Measurements from ENCODE around the gene ZBTB38.

DNA sequence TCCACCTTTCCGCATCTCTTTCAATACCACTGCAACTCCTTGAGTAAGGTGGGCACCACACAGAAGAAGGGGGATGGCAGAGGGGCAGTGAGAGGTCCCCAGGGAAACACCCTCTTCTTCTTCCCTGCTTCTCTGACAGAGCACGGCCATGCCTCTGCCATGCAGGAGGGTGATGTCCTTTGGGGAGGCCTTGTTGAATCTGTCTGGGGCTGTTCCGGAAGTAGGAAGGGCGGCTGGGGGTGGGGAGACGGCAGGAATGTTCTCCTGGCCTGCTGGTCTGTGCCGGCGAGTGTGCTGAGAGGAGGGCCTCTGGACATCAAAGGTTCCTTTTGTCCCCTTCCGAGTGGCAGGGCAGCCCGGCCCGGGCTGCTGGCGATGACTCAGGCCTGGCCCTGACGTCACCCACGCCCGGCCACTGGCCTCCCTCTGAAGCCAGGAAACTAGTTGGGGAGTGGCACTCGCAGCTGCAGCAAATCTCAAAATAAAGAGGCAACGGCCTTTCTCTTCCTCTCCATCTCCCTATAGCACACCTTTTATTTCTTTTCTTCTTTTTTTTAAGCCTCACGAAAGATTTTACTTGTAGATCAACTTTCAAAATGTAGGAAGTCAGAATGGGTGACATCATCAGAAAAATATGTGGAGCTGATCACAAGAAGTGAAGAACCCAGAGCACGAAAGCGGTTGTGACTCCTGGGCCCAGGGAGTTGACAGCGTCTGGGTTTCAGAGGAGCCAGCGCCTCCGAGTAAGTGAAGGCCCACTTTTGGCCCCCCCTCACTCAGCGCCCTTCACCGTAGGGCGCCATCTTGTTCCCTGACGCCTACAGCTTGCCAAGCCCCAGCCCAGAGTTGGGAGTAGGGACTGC lies at the start of gene ZBTB38:
- TF ChIP-seq, protein P1, sequence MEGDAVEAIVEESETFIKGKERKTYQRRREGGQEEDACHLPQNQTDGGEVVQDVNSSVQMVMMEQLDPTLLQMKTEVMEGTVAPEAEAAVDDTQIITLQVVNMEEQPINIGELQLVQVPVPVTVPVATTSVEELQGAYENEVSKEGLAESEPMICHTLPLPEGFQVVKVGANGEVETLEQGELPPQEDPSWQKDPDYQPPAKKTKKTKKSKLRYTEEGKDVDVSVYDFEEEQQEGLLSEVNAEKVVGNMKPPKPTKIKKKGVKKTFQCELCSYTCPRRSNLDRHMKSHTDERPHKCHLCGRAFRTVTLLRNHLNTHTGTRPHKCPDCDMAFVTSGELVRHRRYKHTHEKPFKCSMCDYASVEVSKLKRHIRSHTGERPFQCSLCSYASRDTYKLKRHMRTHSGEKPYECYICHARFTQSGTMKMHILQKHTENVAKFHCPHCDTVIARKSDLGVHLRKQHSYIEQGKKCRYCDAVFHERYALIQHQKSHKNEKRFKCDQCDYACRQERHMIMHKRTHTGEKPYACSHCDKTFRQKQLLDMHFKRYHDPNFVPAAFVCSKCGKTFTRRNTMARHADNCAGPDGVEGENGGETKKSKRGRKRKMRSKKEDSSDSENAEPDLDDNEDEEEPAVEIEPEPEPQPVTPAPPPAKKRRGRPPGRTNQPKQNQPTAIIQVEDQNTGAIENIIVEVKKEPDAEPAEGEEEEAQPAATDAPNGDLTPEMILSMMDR (IDR thresholded peaks at IDR 0.05): no peak
- peak; percentile 57 to 86 (median 86) for TF ChIP-seq POLR2AphosphoS5 (IDR thresholded peaks at IDR 0.05)
